EL (cell line): Measurements from ENCODE around the gene TMEM79.

Experiments used
- DNase-seq: peaks from one replicate; pipeline ENCODE4 v3.0.0-alpha.2; 2016

Gene TMEM79

GRCh38 chr1:156316909-156317308, 32.8 kb downstream of the TMEM79 start:
- no peak for DNase-seq

GRCh38 chr1:156319664-156320063, 35.5 kb downstream of the TMEM79 start:
- DNase-seq: peak; percentile 47

- no peak for DNase-seq
These were observed 36.4 kb downstream of the TMEM79 start for GRCh38 chr1:156320560-156320959.

- peak; percentile 36 for DNase-seq
These were observed 39.1 kb downstream of the TMEM79 start for GRCh38 chr1:156323179-156323578.

- no peak for DNase-seq
These were observed 52.1 kb downstream of the TMEM79 start for GRCh38 chr1:156336242-156336641.

- DNase-seq: no peak
These were observed 53.1 kb downstream of the TMEM79 start for GRCh38 chr1:156337052-156337887.

GRCh38 chr1:156337888-156338179, 53.7 kb downstream of the TMEM79 start:
- DNase-seq: no peak

GRCh38 chr1:156338180-156338976, 54.3 kb downstream of the TMEM79 start, which contains the start of the genes CCT3 and TSACC:
Gene CCT3, minus strand, starts transcription at chr1:156338292. Its CDS starts 108 bp downstream, at chr1:156338184.
Gene TSACC, plus strand, starts transcription at chr1:156338526. Its CDS starts 1,232 bp downstream, at chr1:156339758.
- DNase-seq: peak; percentile 100
